GM03348 (cell line): ENCODE measurements around the gene TRPM4.

Experiments
- DNase-seq: peaks from one replicate; pipeline ENCODE4 v3.0.0; 2012; ENCODE audit warnings: low spot score

TRPM4 gene

GRCh38 chr19:49231804-49232203 is 74.2 kb downstream of the TRPM4 start:
- DNase-seq: no peak

- DNase-seq: no peak
Measured at GRCh38 chr19:49233163-49233562, 75.6 kb downstream of the TRPM4 start.

- no peak for DNase-seq
Measured at GRCh38 chr19:49241769-49242168, 84.2 kb downstream of the TRPM4 start.

GRCh38 chr19:49243129-49243528 is 85.5 kb downstream of the TRPM4 start:
- no peak for DNase-seq

DNA sequence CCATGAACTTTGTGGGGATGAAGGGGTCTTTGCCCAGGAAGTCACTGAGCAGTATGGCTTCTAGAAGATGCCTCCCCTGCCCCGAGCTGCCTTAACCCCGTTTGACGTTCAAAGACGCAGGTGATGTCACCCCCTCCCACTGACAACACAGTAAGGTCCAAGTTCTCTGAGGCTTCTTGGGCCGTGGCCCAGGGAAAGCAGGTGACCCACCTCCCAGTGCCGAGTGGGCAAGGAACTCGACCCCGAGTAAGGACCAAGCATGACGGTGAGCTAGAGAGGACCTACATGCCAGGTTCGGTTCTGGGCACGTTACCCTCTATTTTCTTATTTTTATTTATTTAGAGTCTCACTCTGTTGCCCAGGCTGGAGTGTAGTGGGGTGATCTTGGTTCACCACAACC is 86.1 kb downstream of the TRPM4 start:
- no peak for DNase-seq

- no peak for DNase-seq
Measured at GRCh38 chr19:49244256-49244655, 86.7 kb downstream of the TRPM4 start.

- DNase-seq: no peak
Measured at GRCh38 chr19:49247676-49248075, 90.1 kb downstream of the TRPM4 start.

- no peak for DNase-seq
Measured at GRCh38 chr19:49249933-49250332, 92.3 kb downstream of the TRPM4 start.

GRCh38 chr19:49255674-49256073 is 98.1 kb downstream of the TRPM4 start:
- no peak for DNase-seq

GRCh38 chr19:49256691-49257090 is 99.1 kb downstream of the TRPM4 start:
- no peak for DNase-seq
